ENCODE measurements around the gene USF1.

- TF ChIP-seq CTCF (IDR thresholded peaks at IDR 0.05; ENCODE audit: borderline replicate concordance, extremely low read depth, low read length, poor library complexity, severe bottlenecking) (no peak), EZH2 (IDR thresholded peaks at IDR 0.05; ENCODE audit: borderline replicate concordance, low read depth, low read length, severe bottlenecking) (no peak)
Observed at GRCh38 chr1:161061419-161061818, 15.6 kb upstream of the USF1 start.

Data from DND-41 (cell line).